ENCODE results near the gene TRA2B.
A peak's percentile ranks its signal among the peaks of the same experiment; 100 is the strongest.

TRA2B gene

GRCh38 chr3:185979721-185980121 is 41.9 kb upstream of the TRA2B start:
- FAIRE-seq: no peak
- DNase-seq (ENCODE audit: insufficient read length, low spot score): no peak

GRCh38 chr3:185978516-185978915 is 40.7 kb upstream of the TRA2B start:
- FAIRE-seq (no peak), DNase-seq (ENCODE audit: insufficient read length, low spot score) (no peak)
- no peak for TF ChIP-seq CTCF (IDR thresholded peaks at IDR 0.05; ENCODE audit: insufficient read depth, missing control alignments)

More at GRCh38 chr3:185979721-185980121, 41.9 kb upstream of the TRA2B start:
- no peak for TF ChIP-seq CTCF (IDR thresholded peaks at IDR 0.05; ENCODE audit: insufficient read depth, missing control alignments)

- FAIRE-seq: no peak
- no peak for TF ChIP-seq CTCF (IDR thresholded peaks at IDR 0.05; ENCODE audit: insufficient read depth, missing control alignments)
- no peak for DNase-seq (ENCODE audit: insufficient read length, low spot score)
Measured at GRCh38 chr3:185977679-185978040, 39.8 kb upstream of the TRA2B start.

GRCh38 chr3:185976977-185977678 is 39.3 kb upstream of the TRA2B start:
- DNase-seq (ENCODE audit: insufficient read length, low spot score): no peak
- peak; percentile 76 for TF ChIP-seq CTCF (IDR thresholded peaks at IDR 0.05; ENCODE audit: insufficient read depth, missing control alignments)
- no peak for FAIRE-seq

- no peak for FAIRE-seq
- no peak for DNase-seq (ENCODE audit: insufficient read length, low spot score)
- no peak for TF ChIP-seq CTCF (IDR thresholded peaks at IDR 0.05; ENCODE audit: insufficient read depth, missing control alignments)
Measured at GRCh38 chr3:185976100-185976499, 38.3 kb upstream of the TRA2B start.

GRCh38 chr3:185971579-185971978 is 33.8 kb upstream of the TRA2B start:
- FAIRE-seq (no peak), DNase-seq (ENCODE audit: insufficient read length, low spot score) (no peak)
- TF ChIP-seq CTCF (IDR thresholded peaks at IDR 0.05; ENCODE audit: insufficient read depth, missing control alignments): no peak

GRCh38 chr3:185968168-185968567 is 30.4 kb upstream of the TRA2B start:
- no peak for FAIRE-seq
- no peak for TF ChIP-seq CTCF (IDR thresholded peaks at IDR 0.05; ENCODE audit: insufficient read depth, missing control alignments)
- no peak for DNase-seq (ENCODE audit: insufficient read length, low spot score)
